OCI-LY7 (cell line): ENCODE data around the gene TMEM269.

Experiments
- EZH2phosphoT487 ChIP-seq: fragments of 200-600 bp; sonication (generic); IDR thresholded peaks from 2 replicates; pipeline ENCODE4 v1.6.1; 2018; ENCODE audit warnings: low read depth, borderline replicate concordance, mild to moderate bottlenecking, mixed run types, antibody characterized with exemption, low read length, moderate library complexity, mixed read lengths
- TF ChIP-seq, protein P1 (sequence below): fragments of 200-600 bp; sonication (generic); conservative IDR thresholded peaks from 2 replicates; pipeline ENCODE4 v1.5.1; 2014; ENCODE audit warnings: mild to moderate bottlenecking, antibody characterized with exemption, low read length, moderate library complexity, mixed read lengths

DNA sequence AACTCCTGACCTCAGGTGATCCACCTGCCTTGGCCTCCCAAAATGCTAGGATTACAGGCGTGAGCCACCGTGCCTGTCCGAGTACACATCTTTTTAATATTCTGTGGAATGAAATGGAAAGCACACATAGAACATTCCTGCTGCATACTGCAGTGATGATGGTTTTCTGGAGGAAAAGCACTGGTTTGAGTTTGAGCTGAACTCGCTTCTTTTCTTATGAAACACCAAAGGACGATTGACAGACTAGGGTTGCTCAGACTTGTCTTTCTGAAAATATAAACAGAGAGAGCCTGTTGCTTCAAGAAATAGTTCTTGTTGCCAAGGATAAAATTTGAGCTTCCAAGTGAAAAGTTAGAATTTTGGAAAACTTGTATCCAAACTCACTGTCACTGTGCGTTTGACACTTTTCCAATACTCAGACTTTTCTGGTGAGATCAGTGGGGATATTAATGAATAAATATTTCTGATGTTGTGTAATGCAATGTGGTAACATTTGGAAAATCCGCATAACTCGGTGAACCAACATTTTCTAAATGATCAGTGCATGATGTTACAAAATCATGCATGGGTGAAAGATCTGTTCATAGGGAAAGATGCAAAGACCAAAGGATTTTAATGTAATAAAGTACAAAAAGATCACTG, 17.2 kb downstream of the TMEM269 start:
- TF ChIP-seq, protein P1, sequence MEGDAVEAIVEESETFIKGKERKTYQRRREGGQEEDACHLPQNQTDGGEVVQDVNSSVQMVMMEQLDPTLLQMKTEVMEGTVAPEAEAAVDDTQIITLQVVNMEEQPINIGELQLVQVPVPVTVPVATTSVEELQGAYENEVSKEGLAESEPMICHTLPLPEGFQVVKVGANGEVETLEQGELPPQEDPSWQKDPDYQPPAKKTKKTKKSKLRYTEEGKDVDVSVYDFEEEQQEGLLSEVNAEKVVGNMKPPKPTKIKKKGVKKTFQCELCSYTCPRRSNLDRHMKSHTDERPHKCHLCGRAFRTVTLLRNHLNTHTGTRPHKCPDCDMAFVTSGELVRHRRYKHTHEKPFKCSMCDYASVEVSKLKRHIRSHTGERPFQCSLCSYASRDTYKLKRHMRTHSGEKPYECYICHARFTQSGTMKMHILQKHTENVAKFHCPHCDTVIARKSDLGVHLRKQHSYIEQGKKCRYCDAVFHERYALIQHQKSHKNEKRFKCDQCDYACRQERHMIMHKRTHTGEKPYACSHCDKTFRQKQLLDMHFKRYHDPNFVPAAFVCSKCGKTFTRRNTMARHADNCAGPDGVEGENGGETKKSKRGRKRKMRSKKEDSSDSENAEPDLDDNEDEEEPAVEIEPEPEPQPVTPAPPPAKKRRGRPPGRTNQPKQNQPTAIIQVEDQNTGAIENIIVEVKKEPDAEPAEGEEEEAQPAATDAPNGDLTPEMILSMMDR, result no peak
- no peak for TF ChIP-seq EZH2phosphoT487
